ENCODE measurements around the gene PIK3CB. TPM values are rescaled to one million over a fixed set of nuclear protein-coding genes. Genes with fewer than 3 reads are reported as not detected.

The PIK3CB gene
- total and polyA plus RNA-seq, 4 donors, result 4.7 to 15.9 (median 11.1) TPM

DNA sequence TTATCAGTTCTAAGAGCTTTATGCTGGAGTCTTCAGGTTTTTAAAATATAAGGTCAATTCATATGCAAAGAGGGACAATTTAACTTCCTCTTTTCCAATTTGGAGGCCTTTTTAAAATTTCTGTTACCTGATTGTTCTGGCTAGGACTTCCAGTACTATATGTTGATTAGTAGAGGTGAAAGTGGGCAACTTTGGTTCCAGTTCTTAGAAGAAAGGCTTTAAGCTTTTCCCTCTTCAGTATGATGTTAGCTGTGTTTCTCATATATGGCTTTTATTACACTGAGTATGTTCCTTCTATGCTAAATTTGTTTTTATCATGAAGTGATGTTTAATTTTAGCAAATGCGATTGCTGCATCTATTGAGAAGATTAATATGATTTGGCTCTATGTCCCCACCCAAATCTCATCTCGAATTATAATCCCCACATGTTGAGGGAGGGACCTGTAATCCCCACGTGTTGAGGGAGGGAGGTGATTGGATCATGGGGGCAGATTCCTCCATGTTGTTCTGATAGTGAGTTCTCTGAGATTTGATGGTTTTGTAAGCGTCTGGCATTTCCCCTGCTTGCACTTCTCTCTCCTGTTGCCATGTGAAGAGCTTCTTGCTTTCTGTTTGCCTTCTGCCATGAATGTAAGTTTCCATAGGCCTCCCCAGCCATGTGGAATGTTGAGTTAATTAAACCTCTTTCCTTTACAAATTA, 192.4 kb downstream of the PIK3CB start (continued):
- TF ChIP-seq, protein P1, sequence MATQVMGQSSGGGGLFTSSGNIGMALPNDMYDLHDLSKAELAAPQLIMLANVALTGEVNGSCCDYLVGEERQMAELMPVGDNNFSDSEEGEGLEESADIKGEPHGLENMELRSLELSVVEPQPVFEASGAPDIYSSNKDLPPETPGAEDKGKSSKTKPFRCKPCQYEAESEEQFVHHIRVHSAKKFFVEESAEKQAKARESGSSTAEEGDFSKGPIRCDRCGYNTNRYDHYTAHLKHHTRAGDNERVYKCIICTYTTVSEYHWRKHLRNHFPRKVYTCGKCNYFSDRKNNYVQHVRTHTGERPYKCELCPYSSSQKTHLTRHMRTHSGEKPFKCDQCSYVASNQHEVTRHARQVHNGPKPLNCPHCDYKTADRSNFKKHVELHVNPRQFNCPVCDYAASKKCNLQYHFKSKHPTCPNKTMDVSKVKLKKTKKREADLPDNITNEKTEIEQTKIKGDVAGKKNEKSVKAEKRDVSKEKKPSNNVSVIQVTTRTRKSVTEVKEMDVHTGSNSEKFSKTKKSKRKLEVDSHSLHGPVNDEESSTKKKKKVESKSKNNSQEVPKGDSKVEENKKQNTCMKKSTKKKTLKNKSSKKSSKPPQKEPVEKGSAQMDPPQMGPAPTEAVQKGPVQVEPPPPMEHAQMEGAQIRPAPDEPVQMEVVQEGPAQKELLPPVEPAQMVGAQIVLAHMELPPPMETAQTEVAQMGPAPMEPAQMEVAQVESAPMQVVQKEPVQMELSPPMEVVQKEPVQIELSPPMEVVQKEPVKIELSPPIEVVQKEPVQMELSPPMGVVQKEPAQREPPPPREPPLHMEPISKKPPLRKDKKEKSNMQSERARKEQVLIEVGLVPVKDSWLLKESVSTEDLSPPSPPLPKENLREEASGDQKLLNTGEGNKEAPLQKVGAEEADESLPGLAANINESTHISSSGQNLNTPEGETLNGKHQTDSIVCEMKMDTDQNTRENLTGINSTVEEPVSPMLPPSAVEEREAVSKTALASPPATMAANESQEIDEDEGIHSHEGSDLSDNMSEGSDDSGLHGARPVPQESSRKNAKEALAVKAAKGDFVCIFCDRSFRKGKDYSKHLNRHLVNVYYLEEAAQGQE (IDR thresholded peaks at IDR 0.05), result no peak
- no peak for TF ChIP-seq SP1 (IDR thresholded peaks at IDR 0.05)
- TF ChIP-seq RAD21 (IDR thresholded peaks at IDR 0.05), result no peak
- TF ChIP-seq YY1 (IDR thresholded peaks at IDR 0.05), result no peak

DNA sequence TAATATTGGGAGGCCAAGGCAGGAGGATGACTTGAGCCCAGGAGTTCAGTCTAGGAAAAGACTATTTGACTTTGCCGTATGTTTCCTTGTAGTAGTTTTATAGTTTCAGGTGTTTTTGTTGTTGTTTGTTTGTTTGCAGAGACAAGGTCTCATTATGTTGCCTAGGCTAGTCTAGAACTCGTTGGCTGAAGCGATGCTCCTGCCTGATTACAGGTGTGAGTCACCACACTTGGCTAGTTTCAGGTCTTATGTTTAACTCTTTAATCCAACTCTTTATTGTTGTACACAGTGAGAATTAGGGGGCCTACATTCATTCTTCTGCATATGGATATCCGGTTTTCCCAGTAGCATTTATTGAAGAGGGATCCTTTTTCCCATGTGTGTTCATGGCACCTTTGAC, 194.2 kb downstream of the PIK3CB start:
- Histone ChIP-seq H3K4me1 (ENCODE audit: control insufficient read depth in 4 of 4, insufficient read depth in 4 of 4, low read length in 3 of 4) (no peaks in the 10 kb centered on the region), H3K4me3 (ENCODE audit: low read depth in 1 of 3, low read length in 3 of 3) (no peak overlapping the region), H3K9me3 (ENCODE audit: control insufficient read depth in 4 of 4, low read length in 3 of 4) (peaks cover 0 to 10% (median 7%) of the 10 kb centered on the region in 4 donors), H3K9ac (ENCODE audit: low read depth in 1 of 2, low read length in 2 of 2) (no peak overlapping the region), H3K27me3 (ENCODE audit: control insufficient read depth in 4 of 4, insufficient read depth in 4 of 4, low read length in 3 of 4) (no peaks in the 10 kb centered on the region), H3K27ac (ENCODE audit: low read depth in 1 of 2, low read length in 2 of 2) (no peak overlapping the region), H3K36me3 (ENCODE audit: control insufficient read depth in 4 of 4, insufficient read depth in 3 of 4, low read depth in 1 of 4, low read length in 3 of 4) (no peaks in the 10 kb centered on the region)
- TF ChIP-seq ZBTB33 (IDR thresholded peaks at IDR 0.05) (no peak), HNF4A (conservative IDR thresholded peaks at IDR 0.05) (no peak)
- no peak for DNase-seq (ENCODE audit: low spot score)
- 83% methylated on average over 4 of the region's 4 CpGs for WGBS

DNA sequence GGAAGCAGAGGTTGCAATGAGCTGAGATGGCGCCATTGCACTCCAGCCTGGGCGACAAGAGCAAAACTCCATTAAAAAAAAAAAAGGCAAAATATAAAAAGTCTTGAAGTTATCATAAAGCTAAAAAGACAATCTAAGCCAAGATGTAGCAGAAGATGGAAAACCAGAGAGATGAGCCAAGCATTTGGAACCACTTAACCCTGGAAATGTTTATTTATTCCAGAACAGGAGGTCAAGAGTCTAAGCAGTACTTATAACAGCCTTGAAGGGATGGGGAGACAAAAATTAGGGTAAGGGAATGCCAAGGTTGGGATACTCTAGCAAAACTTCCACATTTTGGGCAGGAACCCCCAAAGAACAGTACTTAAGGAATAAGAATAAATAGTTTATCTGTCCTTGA, 196.1 kb downstream of the PIK3CB start:
- Histone ChIP-seq H3K27me3 (ENCODE audit: control insufficient read depth in 4 of 4, insufficient read depth in 4 of 4, low read length in 3 of 4) (no peaks in the 10 kb centered on the region), H3K36me3 (ENCODE audit: control insufficient read depth in 4 of 4, insufficient read depth in 3 of 4, low read depth in 1 of 4, low read length in 3 of 4) (no peaks in the 10 kb centered on the region), H3K4me3 (ENCODE audit: low read depth in 1 of 3, low read length in 3 of 3) (no peak overlapping the region), H3K4me1 (ENCODE audit: control insufficient read depth in 4 of 4, insufficient read depth in 4 of 4, low read length in 3 of 4) (no peaks in the 10 kb centered on the region), H3K27ac (ENCODE audit: low read depth in 1 of 2, low read length in 2 of 2) (no peak overlapping the region), H3K9ac (ENCODE audit: low read depth in 1 of 2, low read length in 2 of 2) (no peak overlapping the region), H3K9me3 (ENCODE audit: control insufficient read depth in 4 of 4, low read length in 3 of 4) (peaks cover 0 to 5% (median 4%) of the 10 kb centered on the region in 4 donors)
- TF ChIP-seq TAF1 (conservative IDR thresholded peaks at IDR 0.05) (no peak), EGR1 (IDR thresholded peaks at IDR 0.05; ENCODE audit: low read depth in 2 of 2) (no peak), YY1 (IDR thresholded peaks at IDR 0.05) (no peak), HNF4A (conservative IDR thresholded peaks at IDR 0.05) (no peak)
- TF ChIP-seq, protein P2, sequence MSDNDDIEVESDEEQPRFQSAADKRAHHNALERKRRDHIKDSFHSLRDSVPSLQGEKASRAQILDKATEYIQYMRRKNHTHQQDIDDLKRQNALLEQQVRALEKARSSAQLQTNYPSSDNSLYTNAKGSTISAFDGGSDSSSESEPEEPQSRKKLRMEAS (IDR thresholded peaks at IDR 0.05), result no peak
- 92% methylated on average over 2 of the region's 2 CpGs for WGBS
- no peak for DNase-seq (ENCODE audit: low spot score)

GRCh38 chr3:138629526-138629925, 205.2 kb downstream of the PIK3CB start:
- Histone ChIP-seq H3K4me1 (ENCODE audit: control insufficient read depth in 4 of 4, insufficient read depth in 4 of 4, low read length in 3 of 4) (no peaks in the 10 kb centered on the region), H3K27me3 (ENCODE audit: control insufficient read depth in 4 of 4, insufficient read depth in 4 of 4, low read length in 3 of 4) (no peaks in the 10 kb centered on the region), H3K4me3 (ENCODE audit: low read depth in 1 of 3, low read length in 3 of 3) (no peak overlapping the region), H3K9ac (ENCODE audit: low read depth in 1 of 2, low read length in 2 of 2) (no peak overlapping the region), H3K9me3 (ENCODE audit: control insufficient read depth in 4 of 4, low read length in 3 of 4) (no peaks in the 10 kb centered on the region), H3K27ac (ENCODE audit: low read depth in 1 of 2, low read length in 2 of 2) (no peak overlapping the region), H3K36me3 (ENCODE audit: control insufficient read depth in 4 of 4, insufficient read depth in 3 of 4, low read depth in 1 of 4, low read length in 3 of 4) (no peaks in the 10 kb centered on the region)
- no peak for DNase-seq (ENCODE audit: low spot score)
- TF ChIP-seq GABPA (IDR thresholded peaks at IDR 0.05 in 1 of 2, conservative IDR thresholded peaks at IDR 0.05 in 1 of 2) (no peak), ZBTB33 (IDR thresholded peaks at IDR 0.05) (no peak), RAD21 (IDR thresholded peaks at IDR 0.05) (no peak), NR2F2 (IDR thresholded peaks at IDR 0.05) (no peak)
- WGBS, result 95% methylated on average over 6 of the region's 6 CpGs

All from liver (tissue), 9 donors.